ENCODE measurements around the gene PTN. TPM values are rescaled to one million over a fixed set of nuclear protein-coding genes. Genes with fewer than 3 reads are reported as not detected.
A peak's percentile ranks its signal among the peaks of the same experiment; 100 is the strongest.

The PTN gene
- total and polyA plus RNA-seq, 12 donors: 2.1 to 14.6 (median 5.5) TPM

GRCh38 chr7:137295739-137296324 lies 47.7 kb downstream of the PTN start:
- intact Hi-C loops (cut with DNase I): no loop called here
- WGBS, 4 donors: 71 to 85% (median 79%) methylated on average over 2 of the region's 2 CpGs
- no peak for TF ChIP-seq CTCF (IDR thresholded peaks at IDR 0.05)
- TF ChIP-seq POLR2A (IDR thresholded peaks at IDR 0.05): no peak
- no peak for DNase-seq
- Histone ChIP-seq H3K27ac (no peak overlapping the region), H3K4me3 (no peak overlapping the region), H3K9me3 (replicated peaks in 1 of 3) (no peaks in the 10 kb centered on the region), H3K27me3 (no peaks in the 10 kb centered on the region), H3K36me3 (replicated peaks in 1 of 2) (no peaks in the 10 kb centered on the region), H3K4me1 (replicated peaks in 1 of 2) (no peaks in the 10 kb centered on the region)

GRCh38 chr7:137289101-137289500 lies 54.4 kb downstream of the PTN start:
- no peak overlapping the region for H3K27ac ChIP-seq
- TF ChIP-seq CTCF (IDR thresholded peaks at IDR 0.05) (no peak), POLR2A (IDR thresholded peaks at IDR 0.05) (no peak)
- no peaks in the 10 kb centered on the region for H3K4me1 ChIP-seq (replicated peaks in 1 of 2)
- no peak overlapping the region for H3K4me3 ChIP-seq
- 38 to 59% (median 51%) methylated on average over 4 of the region's 4 CpGs for WGBS, 4 donors
- H3K36me3 ChIP-seq (replicated peaks in 1 of 2): no peaks in the 10 kb centered on the region
- no peaks in the 10 kb centered on the region for H3K27me3 ChIP-seq
- intact Hi-C loops (cut with DNase I): no loop called here
- H3K9me3 ChIP-seq (replicated peaks in 1 of 3): no peaks in the 10 kb centered on the region
- no peak for DNase-seq

- 69 to 77% (median 70%) methylated on average over 3 of the region's 3 CpGs for WGBS, 4 donors
- Histone ChIP-seq H3K9me3 (replicated peaks in 1 of 3) (no peaks in the 10 kb centered on the region), H3K4me3 (no peak overlapping the region), H3K4me1 (replicated peaks in 1 of 2) (no peaks in the 10 kb centered on the region), H3K27me3 (no peaks in the 10 kb centered on the region), H3K27ac (no peak overlapping the region), H3K36me3 (replicated peaks in 1 of 2) (no peaks in the 10 kb centered on the region)
- TF ChIP-seq CTCF (IDR thresholded peaks at IDR 0.05) (peak in 2 of 6 experiments; percentile 7 to 34), POLR2A (IDR thresholded peaks at IDR 0.05) (no peak)
- intact Hi-C loops (cut with DNase I): no loop called here
- DNase-seq: no peak
Observed at GRCh38 chr7:137287651-137288258, 55.8 kb downstream of the PTN start.

GRCh38 chr7:137283153-137283552 lies 60.4 kb downstream of the PTN start:
- TF ChIP-seq POLR2A (IDR thresholded peaks at IDR 0.05): no peak
- TF ChIP-seq CTCF (IDR thresholded peaks at IDR 0.05): no peak
- H3K4me3 ChIP-seq: no peak overlapping the region
- H3K4me1 ChIP-seq (replicated peaks in 1 of 2): no peaks in the 10 kb centered on the region
- no peaks in the 10 kb centered on the region for H3K27me3 ChIP-seq
- no peak overlapping the region for H3K27ac ChIP-seq
- intact Hi-C loops (cut with DNase I): no loop called here
- H3K36me3 ChIP-seq (replicated peaks in 1 of 2): no peaks in the 10 kb centered on the region
- DNase-seq: no peak
- 83 to 90% (median 84%) methylated on average over 6 of the region's 6 CpGs for WGBS, 4 donors
- no peaks in the 10 kb centered on the region for H3K9me3 ChIP-seq (replicated peaks in 1 of 3)

Data from adrenal gland (tissue), 12 donors.